Measurements from ENCODE around the gene MCHR1.

DNA sequence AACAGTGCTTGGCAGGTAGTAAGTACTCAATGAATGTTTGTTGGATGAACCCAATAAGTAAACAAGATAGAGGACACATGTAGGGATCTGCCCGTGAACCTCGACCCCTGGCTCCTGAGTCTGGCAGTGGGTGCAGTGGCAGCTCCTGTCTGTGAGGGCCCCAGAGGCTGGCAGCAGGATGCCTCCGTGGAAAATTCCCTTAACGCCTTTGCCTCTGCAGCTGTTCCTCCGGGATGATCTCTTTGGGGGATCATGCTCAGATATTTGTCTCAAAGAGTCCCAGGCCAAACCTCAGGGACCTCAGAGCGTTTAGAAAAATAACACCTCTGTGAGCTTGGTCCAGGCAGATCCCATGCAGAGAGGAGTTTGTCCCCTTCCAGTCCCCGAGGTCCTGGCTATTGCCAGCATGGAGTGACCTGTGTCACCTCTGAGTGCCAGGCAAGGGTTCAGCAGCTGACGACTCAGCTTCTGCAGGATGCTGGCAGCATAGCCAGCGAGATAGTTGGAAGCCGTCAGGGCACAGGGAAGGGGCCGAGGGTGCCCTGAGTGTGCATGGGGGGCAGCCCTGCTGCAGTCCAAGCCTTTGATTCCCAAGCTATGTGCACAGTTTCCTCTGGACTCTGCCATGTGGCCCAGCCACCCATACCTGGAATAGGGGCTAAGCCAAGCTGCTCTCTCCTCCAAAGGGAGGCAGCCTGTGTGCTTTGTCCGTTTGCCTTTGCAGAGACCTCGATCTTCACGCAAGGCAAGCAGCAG lies 613 bp upstream of the MCHR1 start:
- TF ChIP-seq, protein P1, sequence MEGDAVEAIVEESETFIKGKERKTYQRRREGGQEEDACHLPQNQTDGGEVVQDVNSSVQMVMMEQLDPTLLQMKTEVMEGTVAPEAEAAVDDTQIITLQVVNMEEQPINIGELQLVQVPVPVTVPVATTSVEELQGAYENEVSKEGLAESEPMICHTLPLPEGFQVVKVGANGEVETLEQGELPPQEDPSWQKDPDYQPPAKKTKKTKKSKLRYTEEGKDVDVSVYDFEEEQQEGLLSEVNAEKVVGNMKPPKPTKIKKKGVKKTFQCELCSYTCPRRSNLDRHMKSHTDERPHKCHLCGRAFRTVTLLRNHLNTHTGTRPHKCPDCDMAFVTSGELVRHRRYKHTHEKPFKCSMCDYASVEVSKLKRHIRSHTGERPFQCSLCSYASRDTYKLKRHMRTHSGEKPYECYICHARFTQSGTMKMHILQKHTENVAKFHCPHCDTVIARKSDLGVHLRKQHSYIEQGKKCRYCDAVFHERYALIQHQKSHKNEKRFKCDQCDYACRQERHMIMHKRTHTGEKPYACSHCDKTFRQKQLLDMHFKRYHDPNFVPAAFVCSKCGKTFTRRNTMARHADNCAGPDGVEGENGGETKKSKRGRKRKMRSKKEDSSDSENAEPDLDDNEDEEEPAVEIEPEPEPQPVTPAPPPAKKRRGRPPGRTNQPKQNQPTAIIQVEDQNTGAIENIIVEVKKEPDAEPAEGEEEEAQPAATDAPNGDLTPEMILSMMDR (IDR thresholded peaks at IDR 0.05): no peak
- TF ChIP-seq POLR2A (IDR thresholded peaks at IDR 0.05): no peak

Measured in suprapubic skin (tissue), 3 donors.